Endothelial cell of umbilical vein (primary cell): ENCODE data around the gene MMD. TPM values are rescaled to one million over a fixed set of nuclear protein-coding genes. Genes with fewer than 3 reads are reported as not detected.

Experiments used
- BruUV-seq: library from RNA; stranded (reverse); fragments of 400-500 nt; replicated peaks from 2 replicates; lab custom pipeline; 2021; lab: Mats Ljungman, UMichigan
- CTCF ChIA-PET: fragments of 300-600, 350-600 bp; sonication (Branson Sonifier 250); formaldehyde crosslinking; loops from one replicate; lab custom pipeline; 2021; ENCODE audit warnings: antibody characterized with exemption, inconsistent platforms; lab: Charles Lee
- POLR2A ChIA-PET: fragments of 300-600, 350-600 bp; sonication (Branson Sonifier 250); formaldehyde crosslinking; loops from one replicate; lab custom pipeline; 2021; ENCODE audit warnings: antibody characterized with exemption, inconsistent platforms; lab: Charles Lee
- DNase-seq: peaks from one replicate; pipeline ENCODE4 v3.0.0-alpha.2; 2011; ENCODE audit warnings: low read depth, low spot score
- FAIRE-seq: peaks from 2 replicates; lab custom pipeline; 2011; peaks lifted over from hg19 to GRCh38; lab: Jason Lieb, UNC
- H2AFZ ChIP-seq: 2 replicates; pipeline ENCODE4 v1.6.0; 2012; ENCODE audit warnings: low read depth, low read length, control low read depth, inconsistent platforms
- H3K27ac ChIP-seq: 2 replicates; pipeline ENCODE4 v1.5.1; 2011; ENCODE audit warnings: low read depth, mild to moderate bottlenecking, control low read depth, low read length, moderate library complexity; ENCODE audit not compliant: insufficient read depth
- H3K27me3 ChIP-seq, 2 experiments: 2 replicates each; pipeline versions ENCODE4 v1.6.0 to v1.6.1; 2011; ENCODE audit warnings: low read length in 2 of 2, mixed read lengths in 1 of 2; ENCODE audit not compliant: control insufficient read depth in 2 of 2, insufficient read depth in 2 of 2
- H3K36me3 ChIP-seq, 2 experiments: 2 replicates in 1 of 2; 3 replicates in 1 of 2; pipeline ENCODE4 v1.5.1; 2011; ENCODE audit warnings: low read length in 2 of 2, mild to moderate bottlenecking in 1 of 2, moderate library complexity in 1 of 2; ENCODE audit not compliant: control insufficient read depth in 2 of 2, insufficient read depth in 2 of 2; ENCODE audit errors: extremely low read depth in 1 of 2
- H3K4me1 ChIP-seq: 3 replicates; pipeline ENCODE4 v1.5.1; 2011; ENCODE audit warnings: mild to moderate bottlenecking, low read length; ENCODE audit not compliant: control insufficient read depth, insufficient read depth; ENCODE audit errors: extremely low read depth
- H3K4me2 ChIP-seq: 2 replicates; pipeline ENCODE4 v1.6.1; 2011; ENCODE audit warnings: low read length, control low read depth, mixed read lengths; ENCODE audit not compliant: insufficient read depth
- H3K4me3 ChIP-seq, 3 experiments: fragments of 200-600 bp in 1 of 3; sonication (generic), shearing (Covaris generic) in 1 of 3; replicated peaks in 1 of 3; 2 replicates each; pipeline ENCODE4 v1.5.1; 2011 to 2016; ENCODE audit warnings: control low read depth in 3 of 3, low read length in 3 of 3, mild to moderate bottlenecking in 2 of 3, inconsistent platforms in 1 of 3, low read depth in 1 of 3, moderate library complexity in 1 of 3; ENCODE audit not compliant: insufficient read depth in 1 of 3
- H3K79me2 ChIP-seq: 2 replicates; pipeline ENCODE4 v1.6.0; 2012; ENCODE audit warnings: low read length, inconsistent platforms; ENCODE audit not compliant: control insufficient read depth, insufficient read depth
- H3K9ac ChIP-seq: replicated peaks from 2 replicates; pipeline ENCODE3; 2011; ENCODE audit warnings: low read length, control low read depth; ENCODE audit not compliant: insufficient read depth; ENCODE audit errors: extremely low read depth
- H3K9me1 ChIP-seq: replicated peaks from 3 replicates; pipeline ENCODE4 v1.6.0; 2011; ENCODE audit warnings: mild to moderate bottlenecking, low read length; ENCODE audit not compliant: control insufficient read depth, insufficient read depth; ENCODE audit errors: extremely low read depth
- H3K9me3 ChIP-seq: replicated peaks from 2 replicates; pipeline ENCODE4 v1.5.1; 2012; ENCODE audit warnings: low read length, inconsistent platforms; ENCODE audit not compliant: control insufficient read depth, insufficient read depth
- H4K20me1 ChIP-seq: replicated peaks from 2 replicates; pipeline ENCODE3; 2011; ENCODE audit warnings: mild to moderate bottlenecking, low read length; ENCODE audit not compliant: control insufficient read depth, insufficient read depth; ENCODE audit errors: extremely low read depth
- CTCF ChIP-seq, 2 donors: IDR thresholded peaks; 1 replicate in 1 of 2; 2 replicates in 1 of 2; pipeline ENCODE4 v1.5.1; 2011; ENCODE audit warnings: low read length in 2 of 2, mild to moderate bottlenecking in 2 of 2, moderate library complexity in 2 of 2, control low read depth in 1 of 2, inconsistent platforms in 1 of 2, low read depth in 1 of 2; ENCODE audit not compliant: insufficient read depth in 1 of 2; ENCODE audit errors: extremely low read depth in 1 of 2
- EZH2 ChIP-seq: IDR thresholded peaks from 2 replicates; pipeline ENCODE4 v1.6.1; 2012; ENCODE audit warnings: borderline replicate concordance, low read depth, mild to moderate bottlenecking, moderate library complexity, low read length, inconsistent platforms; ENCODE audit not compliant: severe bottlenecking
- FOS ChIP-seq: IDR thresholded peaks from 2 replicates; pipeline ENCODE4 v1.6.1; 2011; ENCODE audit warnings: mild to moderate bottlenecking, low read length, moderate library complexity, borderline replicate concordance; ENCODE audit not compliant: insufficient read depth
- GATA2 ChIP-seq: IDR thresholded peaks from 2 replicates; pipeline ENCODE4 v1.7.0; 2011; ENCODE audit warnings: low read depth, mild to moderate bottlenecking, moderate library complexity, mixed read lengths, low read length; ENCODE audit not compliant: insufficient read length, insufficient read depth
- JUN ChIP-seq: IDR thresholded peaks from 2 replicates; pipeline ENCODE4 v1.6.1; 2011; ENCODE audit warnings: borderline replicate concordance, low read depth; ENCODE audit not compliant: insufficient read length, insufficient read depth
- MYC ChIP-seq: IDR thresholded peaks from one replicate; pipeline ENCODE4 v1.6.1; 2011; ENCODE audit warnings: mild to moderate bottlenecking, low read depth, low read length
- POLR2A ChIP-seq: IDR thresholded peaks from 2 replicates; pipeline ENCODE4 v1.6.1; 2012; ENCODE audit warnings: low read depth, mild to moderate bottlenecking, control low read depth, low read length
- POLR2AphosphoS5 ChIP-seq: IDR thresholded peaks from 2 replicates; pipeline ENCODE4 v1.6.1; 2012; ENCODE audit warnings: low read depth, mild to moderate bottlenecking, control low read depth, low read length, moderate library complexity; ENCODE audit not compliant: insufficient read depth
- dilution Hi-C: fragments of 300-500 bp; cut with MboI; formaldehyde crosslinking; loops from one replicate; pipeline ENCODE4 v1.15.0; 2019; ENCODE audit warnings: low sequenced_read_pairs; ENCODE audit not compliant: extremely low pct_ligation_motif_present
- intact Hi-C: fragments of 100-400 bp; cut with micrococcal nuclease; formaldehyde crosslinking; loops from one replicate; pipeline ENCODE4 v1.10.0; 2022
- polyA plus RNA-seq, 4 experiments: library from polyadenylated mRNA; depleted of rRNA in 3 of 4; stranded (reverse) in 3 of 4; unstranded in 1 of 4; fragments of >200 nt; gene quantifications; 2 replicates each; pipeline versions ENCODE4 v1.2.1 to v1.2.3, GENCODE V29; 2011 to 2012; ENCODE audit warnings: missing spikeins in 1 of 4
- total RNA-seq: library from RNA; stranded (reverse); gene quantifications from 2 replicates; pipeline ENCODE4 v1.2.3, GENCODE V29; 2021
- TF ChIP-seq, protein P1 (sequence below): IDR thresholded peaks from 2 replicates; pipeline ENCODE4 v1.6.1; 2011; ENCODE audit not compliant: insufficient read depth, insufficient read length

The MMD gene
- total and polyA plus RNA-seq, 2 donors (not counting 3 experiments of a cell fraction or from before 2014, with no cell fraction given): 5.6 to 9.3 TPM

- H3K4me1 ChIP-seq: peaks cover 7% of the 10 kb centered on the region
- no peak overlapping the region for H2AFZ ChIP-seq
- POLR2A ChIA-PET: no interaction called here
- H3K36me3 ChIP-seq: no peaks in the 10 kb centered on the region
- no TSS peak for BruUV-seq
- DNase-seq: no peak
- no peak overlapping the region for H3K4me3 ChIP-seq
- H4K20me1 ChIP-seq: no peaks in the 10 kb centered on the region
- FAIRE-seq: no peak
- H3K27ac ChIP-seq: no peak overlapping the region
- H3K9me3 ChIP-seq: no peaks in the 10 kb centered on the region
- H3K27me3 ChIP-seq: no peaks in the 10 kb centered on the region
- TF ChIP-seq JUN (no peak), POLR2AphosphoS5 (no peak), FOS (no peak), EZH2 (no peak), MYC (no peak), GATA2 (no peak), POLR2A (no peak), CTCF (IDR thresholded peaks at IDR 0.05; ENCODE audit: extremely low read depth in 1 of 2, insufficient read depth in 1 of 2, low read depth in 1 of 2, low read length in 2 of 2) (no peak)
- TF ChIP-seq, protein P1, sequence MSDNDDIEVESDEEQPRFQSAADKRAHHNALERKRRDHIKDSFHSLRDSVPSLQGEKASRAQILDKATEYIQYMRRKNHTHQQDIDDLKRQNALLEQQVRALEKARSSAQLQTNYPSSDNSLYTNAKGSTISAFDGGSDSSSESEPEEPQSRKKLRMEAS: no peak
- no peak overlapping the region for H3K9ac ChIP-seq
- dilution Hi-C loops: no loop called here
- no peaks in the 10 kb centered on the region for H3K79me2 ChIP-seq
- CTCF ChIA-PET: interaction anchor here (1.0 to 2.1 kb wide), 2 partner anchors 80 to 463 kb away, joined by 3 to 8 read pairs; no protein-coding TSS in a partner anchor
- no peaks in the 10 kb centered on the region for H3K9me1 ChIP-seq
- intact Hi-C loops: no loop called here
- no peak overlapping the region for H3K4me2 ChIP-seq
Observed at GRCh38 chr17:55434721-55435120, 13.1 kb upstream of the MMD start.
